Activated naive CD8-positive, alpha-beta T cell treated with anti-CD3 and anti-CD28 coated beads for 36 hours (primary cell): ENCODE measurements around the gene SMIM9. TPM values are rescaled to one million over a fixed set of nuclear protein-coding genes. Genes with fewer than 3 reads are reported as not detected.

Experiments used
- DNase-seq: peaks from one replicate; pipeline ENCODE4 v3.0.0; 2021
- H3K27ac Mint-ChIP-seq: one replicate; pipeline ENCODE4 v1.8.0; 2022; ENCODE audit warnings: mild to moderate bottlenecking, moderate library complexity, mixed read lengths
- H3K27me3 Mint-ChIP-seq: one replicate; pipeline ENCODE4 v1.8.0; 2022; ENCODE audit warnings: mild to moderate bottlenecking, mixed read lengths
- H3K36me3 Mint-ChIP-seq: one replicate; pipeline ENCODE4 v1.8.0; 2021; ENCODE audit warnings: mild to moderate bottlenecking, mixed read lengths
- H3K4me1 Mint-ChIP-seq: one replicate; pipeline ENCODE4 v1.8.0; 2021; ENCODE audit warnings: mixed read lengths
- H3K4me3 Mint-ChIP-seq: one replicate; pipeline ENCODE4 v1.8.0; 2022; ENCODE audit warnings: mild to moderate bottlenecking, moderate library complexity, mixed read lengths
- H3K9me3 Mint-ChIP-seq: one replicate; pipeline ENCODE4 v1.8.0; 2022; ENCODE audit warnings: mixed read lengths
- total RNA-seq, 2 experiments: library from RNA; stranded (reverse); gene quantifications; one replicate each; pipeline ENCODE4 v1.2.3, GENCODE V29; 2021

Gene SMIM9
- total RNA-seq, 2 experiments from 2014 or later, result not detected

DNA sequence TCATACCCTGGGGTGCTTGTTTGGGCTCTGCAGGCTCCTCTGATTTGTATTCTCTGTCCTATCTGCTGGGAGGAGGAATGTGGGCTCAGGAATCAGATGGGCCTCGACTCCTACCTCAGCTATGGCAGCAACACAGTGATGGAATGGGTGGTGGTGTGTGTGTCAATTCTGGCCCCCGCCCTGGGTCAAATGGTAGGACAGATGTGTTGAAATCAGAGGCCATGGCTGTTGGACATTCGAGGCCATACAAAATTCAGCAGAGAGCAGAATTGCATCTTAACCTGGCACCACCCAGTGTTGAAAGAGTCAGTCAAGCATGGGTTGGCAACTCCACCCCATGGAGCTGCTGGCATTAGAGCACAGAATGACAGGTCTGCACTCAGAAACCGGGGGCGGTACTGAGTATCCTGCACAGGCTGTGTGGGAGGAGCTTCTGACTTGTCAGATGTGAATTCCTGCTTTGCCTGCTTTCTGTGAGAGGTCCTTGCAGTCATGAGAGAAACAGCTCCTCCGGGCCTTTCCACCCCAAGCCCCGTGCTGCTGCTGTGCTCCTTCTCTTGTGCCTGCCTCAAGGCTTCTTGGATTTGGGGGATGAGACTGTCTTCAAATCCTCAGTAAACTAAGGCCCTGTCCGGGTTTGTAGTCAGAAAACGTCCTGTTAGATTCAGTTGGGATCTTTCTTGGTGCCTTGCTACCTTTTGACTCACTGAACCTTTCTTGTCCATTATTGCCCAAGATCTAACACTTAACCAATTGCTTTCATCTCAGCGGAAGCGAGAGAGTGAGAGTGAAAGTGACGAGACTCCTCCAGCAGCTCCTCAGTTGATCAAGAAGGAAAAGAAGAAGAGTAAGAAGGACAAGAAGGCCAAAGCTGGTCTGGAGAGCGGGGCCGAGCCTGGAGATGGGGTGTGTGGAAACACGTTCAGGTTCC, 58.8 kb downstream of the SMIM9 start:
- Mint-ChIP-seq H3K36me3 (peaks cover 37% of the 10 kb centered on the region), H3K4me1 (peaks cover 19% of the 10 kb centered on the region), H3K4me3 (no peak overlapping the region), H3K27me3 (no peaks in the 10 kb centered on the region), H3K27ac (peak overlapping the region; percentile 62), H3K9me3 (no peaks in the 10 kb centered on the region)
- no peak for DNase-seq

DNA sequence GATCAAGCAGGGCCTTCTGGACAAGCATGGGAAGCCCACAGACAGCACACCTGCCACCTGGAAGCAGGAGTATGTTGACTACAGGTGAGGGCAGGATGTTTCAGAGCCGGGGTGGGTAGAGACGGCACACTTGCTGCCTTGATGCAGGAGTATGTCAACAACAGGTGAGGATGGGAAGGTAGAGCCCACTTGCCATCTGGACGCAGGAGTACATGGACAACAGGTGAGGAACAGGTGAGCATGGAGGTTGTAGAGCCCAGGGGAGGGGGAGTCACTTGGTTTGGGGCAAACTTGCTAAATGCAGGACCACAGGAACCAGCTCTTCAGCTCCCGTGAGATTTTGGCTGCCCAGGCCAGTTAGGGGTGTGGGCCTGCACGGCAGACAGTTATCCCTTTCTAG, 59.8 kb downstream of the SMIM9 start:
- peaks cover 38% of the 10 kb centered on the region for H3K36me3 Mint-ChIP-seq

More for the DNA sequence above, 59.8 kb downstream of the SMIM9 start:
- peak overlapping the region; percentile 7 for H3K27ac Mint-ChIP-seq
- H3K27me3 Mint-ChIP-seq, result no peaks in the 10 kb centered on the region
- no peak for DNase-seq
- H3K4me1 Mint-ChIP-seq, result peaks cover 21% of the 10 kb centered on the region
- H3K4me3 Mint-ChIP-seq, result no peak overlapping the region
- H3K9me3 Mint-ChIP-seq, result no peaks in the 10 kb centered on the region

Other genes starting within 250 kb of the SMIM9 start
- gene CTAG1A, start 249.5 kb downstream of the SMIM9 start, total RNA-seq, result not detected
- not detected for gene CTAG1B, start 215.4 kb downstream of the SMIM9 start, total RNA-seq
- gene CTAG2, start 181.1 kb downstream of the SMIM9 start, total RNA-seq, result 10 to 100 TPM; 37.2 to 39.6 TPM
- 1 to 10 TPM; 2.5 to 3.4 TPM for gene GAB3, start 83.6 kb downstream of the SMIM9 start, total RNA-seq
- gene DKC1, start 71.8 kb downstream of the SMIM9 start, total RNA-seq, result 100 to 1,000 TPM; 181 to 190 TPM
- 10 to 100 TPM; 16.2 to 17.9 TPM for gene MPP1, start 29.2 kb downstream of the SMIM9 start, total RNA-seq
- gene F8A1, start 51.7 kb upstream of the SMIM9 start, total RNA-seq, result 10 to 100 TPM; 39.3 to 39.4 TPM
- 1 to 10 TPM; 4.3 TPM for gene F8, start 188.1 kb upstream of the SMIM9 start, total RNA-seq
- 10 to 100 TPM; 97.3 to 99.7 TPM for gene FUNDC2, start 192.2 kb upstream of the SMIM9 start, total RNA-seq
- 1 to 10 TPM; 4.6 to 5.0 TPM for gene CMC4, start 236.5 kb upstream of the SMIM9 start, total RNA-seq
- 10 to 100 TPM; 17.2 to 19.9 TPM for gene MTCP1, start 236.5 kb upstream of the SMIM9 start, total RNA-seq
- gene BRCC3, start 236.8 kb upstream of the SMIM9 start, total RNA-seq, result 10 to 100 TPM; 41.2 to 41.7 TPM